ENCODE data around the gene CASP8.
A peak's percentile ranks its signal among the peaks of the same experiment; 100 is the strongest.

Gene CASP8

GRCh38 chr2:201270293-201271001 lies 10.1 kb downstream of the CASP8 start:
- TF ChIP-seq, protein P1, sequence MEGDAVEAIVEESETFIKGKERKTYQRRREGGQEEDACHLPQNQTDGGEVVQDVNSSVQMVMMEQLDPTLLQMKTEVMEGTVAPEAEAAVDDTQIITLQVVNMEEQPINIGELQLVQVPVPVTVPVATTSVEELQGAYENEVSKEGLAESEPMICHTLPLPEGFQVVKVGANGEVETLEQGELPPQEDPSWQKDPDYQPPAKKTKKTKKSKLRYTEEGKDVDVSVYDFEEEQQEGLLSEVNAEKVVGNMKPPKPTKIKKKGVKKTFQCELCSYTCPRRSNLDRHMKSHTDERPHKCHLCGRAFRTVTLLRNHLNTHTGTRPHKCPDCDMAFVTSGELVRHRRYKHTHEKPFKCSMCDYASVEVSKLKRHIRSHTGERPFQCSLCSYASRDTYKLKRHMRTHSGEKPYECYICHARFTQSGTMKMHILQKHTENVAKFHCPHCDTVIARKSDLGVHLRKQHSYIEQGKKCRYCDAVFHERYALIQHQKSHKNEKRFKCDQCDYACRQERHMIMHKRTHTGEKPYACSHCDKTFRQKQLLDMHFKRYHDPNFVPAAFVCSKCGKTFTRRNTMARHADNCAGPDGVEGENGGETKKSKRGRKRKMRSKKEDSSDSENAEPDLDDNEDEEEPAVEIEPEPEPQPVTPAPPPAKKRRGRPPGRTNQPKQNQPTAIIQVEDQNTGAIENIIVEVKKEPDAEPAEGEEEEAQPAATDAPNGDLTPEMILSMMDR (conservative IDR thresholded peaks at IDR 0.05; ENCODE audit: low read depth, low read length) = peak; percentile 23
- no peak overlapping the region for H3K4me3 ChIP-seq (ENCODE audit: low read depth, low read length)
- DNase-seq (ENCODE audit: low read depth) = no peak

DNA sequence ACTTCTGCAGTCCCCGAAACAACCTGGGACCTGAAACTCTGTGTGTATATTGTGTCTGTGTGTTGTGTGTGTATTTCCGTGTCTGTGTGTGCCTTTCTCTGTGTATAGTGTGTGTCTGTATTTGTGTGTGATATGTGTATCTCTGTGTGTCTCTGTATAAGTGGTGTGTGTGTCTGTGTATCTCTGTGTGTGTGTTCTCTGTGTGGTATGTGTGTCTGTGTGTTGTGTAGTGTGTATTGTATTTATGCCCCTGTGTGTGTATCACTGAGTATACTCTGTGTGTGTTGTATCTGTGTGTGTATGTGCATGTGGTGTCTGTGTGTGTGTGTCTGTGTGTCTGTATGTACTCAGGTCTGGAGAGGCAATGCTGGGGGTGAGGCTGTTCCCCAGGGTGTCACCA lies 11.6 kb downstream of the CASP8 start:
- TF ChIP-seq, protein P1 (conservative IDR thresholded peaks at IDR 0.05; ENCODE audit: low read depth, low read length) = no peak
- DNase-seq (ENCODE audit: low read depth) = no peak
- no peak overlapping the region for H3K4me3 ChIP-seq (ENCODE audit: low read depth, low read length)

- TF ChIP-seq, protein P1 (conservative IDR thresholded peaks at IDR 0.05; ENCODE audit: low read depth, low read length) = no peak
- no peak overlapping the region for H3K4me3 ChIP-seq (ENCODE audit: low read depth, low read length)
These were observed 13.1 kb downstream of the CASP8 start for GRCh38 chr2:201273330-201273983.

DNA sequence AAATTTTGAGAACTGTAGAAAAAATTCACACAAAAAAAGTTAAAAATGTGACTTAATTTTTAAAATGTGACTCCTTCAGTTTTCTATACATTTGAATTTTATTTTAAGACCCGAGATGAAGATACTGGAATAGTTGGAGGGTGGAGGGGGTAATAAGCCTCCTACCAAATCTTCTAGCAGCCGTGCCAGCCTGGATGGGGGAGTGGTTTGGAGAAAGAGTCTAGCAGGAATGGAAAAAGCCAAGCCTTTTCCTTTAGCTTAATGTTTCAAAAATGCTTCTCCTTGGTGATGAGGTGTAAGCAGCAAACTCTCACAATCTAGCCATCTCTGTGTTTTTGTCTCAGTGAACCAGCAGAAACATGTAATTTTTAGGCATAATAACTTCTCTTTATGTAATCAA lies 14.7 kb downstream of the CASP8 start:
- DNase-seq (ENCODE audit: low read depth) = no peak
- no peak overlapping the region for H3K4me3 ChIP-seq (ENCODE audit: low read depth, low read length)
- TF ChIP-seq, protein P1 (conservative IDR thresholded peaks at IDR 0.05; ENCODE audit: low read depth, low read length) = no peak

More at GRCh38 chr2:201273330-201273983, 13.1 kb downstream of the CASP8 start:
- DNase-seq (ENCODE audit: low read depth) = no peak

GRCh38 chr2:201275990-201276389 lies 15.7 kb downstream of the CASP8 start:
- no peak for DNase-seq (ENCODE audit: low read depth)
- TF ChIP-seq, protein P1 (conservative IDR thresholded peaks at IDR 0.05; ENCODE audit: low read depth, low read length) = peak; percentile 9

GRCh38 chr2:201276511-201276910 lies 16.2 kb downstream of the CASP8 start:
- no peak for DNase-seq (ENCODE audit: low read depth)
- TF ChIP-seq, protein P1 (conservative IDR thresholded peaks at IDR 0.05; ENCODE audit: low read depth, low read length) = no peak
- H3K4me3 ChIP-seq (ENCODE audit: low read depth, low read length) = no peak overlapping the region

More at GRCh38 chr2:201275990-201276389, 15.7 kb downstream of the CASP8 start:
- no peak overlapping the region for H3K4me3 ChIP-seq (ENCODE audit: low read depth, low read length)
